Daoy (cell line): ENCODE data around the gene CEACAM1. TPM values are rescaled to one million over a fixed set of nuclear protein-coding genes. Genes with fewer than 3 reads are reported as not detected.
A peak's percentile ranks its signal among the peaks of the same experiment; 100 is the strongest.
"Not testable (repeated sequence)": the region's sequence is repeated elsewhere in the genome, so short reads cannot be mapped to it uniquely, and the experiment has no call there.

Experiments
- DNase-seq: peaks from one replicate; pipeline ENCODE4 v3.0.0-alpha.2; 2015; ENCODE audit warnings: low read depth
- total RNA-seq: library from RNA; depleted of rRNA; stranded (reverse); fragments of >200 nt; shearing (Covaris generic); gene quantifications from 2 replicates; pipeline ENCODE4 v1.2.3, GENCODE V29; 2014; rRNA removed

CEACAM1 gene
- total RNA-seq, result 0.17 TPM in 1 of 2 replicates, not detected in the other

GRCh38 chr19:42528354-42529247, at the start of gene CEACAM1:
TSS of gene CEACAM1 (minus strand) at chr19:42528481. CDS start at chr19:42528374, 107 bp downstream.
- DNase-seq, result peak; percentile 50

GRCh38 chr19:42577016-42577415, 48.7 kb upstream of the CEACAM1 start:
- DNase-seq, result no peak

- no peak for DNase-seq
These were observed 48.0 kb upstream of the CEACAM1 start for GRCh38 chr19:42576241-42576640.

- DNase-seq, result no peak
These were observed 45.4 kb upstream of the CEACAM1 start for GRCh38 chr19:42573642-42574041.

GRCh38 chr19:42571116-42571515, 42.8 kb upstream of the CEACAM1 start:
- no peak for DNase-seq

- DNase-seq, result no peak
These were observed 40.9 kb upstream of the CEACAM1 start for GRCh38 chr19:42569193-42569592.

GRCh38 chr19:42568006-42568405, 39.7 kb upstream of the CEACAM1 start:
- DNase-seq, result no peak

- DNase-seq, result no peak
These were observed 39.3 kb upstream of the CEACAM1 start for GRCh38 chr19:42567567-42567966.

- DNase-seq, result peak; percentile 48
These were observed 35.3 kb upstream of the CEACAM1 start for GRCh38 chr19:42563352-42564210.

- DNase-seq, result no peak
These were observed 33.2 kb upstream of the CEACAM1 start for GRCh38 chr19:42561512-42561911.

- DNase-seq, result no peak
These were observed 32.5 kb upstream of the CEACAM1 start for GRCh38 chr19:42560731-42561130.

- DNase-seq, result no peak
These were observed 30.3 kb upstream of the CEACAM1 start for GRCh38 chr19:42558450-42559150.

- DNase-seq, result not testable (repeated sequence)
These were observed 29.1 kb upstream of the CEACAM1 start for GRCh38 chr19:42557386-42557871.

- DNase-seq, result no peak
These were observed 27.5 kb upstream of the CEACAM1 start for GRCh38 chr19:42555801-42556200.

- DNase-seq, result no peak
These were observed 27.0 kb upstream of the CEACAM1 start for GRCh38 chr19:42555317-42555716.

GRCh38 chr19:42554046-42554575, 25.8 kb upstream of the CEACAM1 start:
- DNase-seq, result no peak

GRCh38 chr19:42553292-42554045, 25.2 kb upstream of the CEACAM1 start:
- DNase-seq, result peak; percentile 43

- no peak for DNase-seq
These were observed 24.1 kb upstream of the CEACAM1 start for GRCh38 chr19:42552086-42553065.

- DNase-seq, result not testable (repeated sequence)
These were observed 22.2 kb upstream of the CEACAM1 start for GRCh38 chr19:42550521-42550920.
